GM23338 (cell line): ENCODE data around the gene COL20A1. TPM values are rescaled to one million over a fixed set of nuclear protein-coding genes. Genes with fewer than 3 reads are reported as not detected.

ENCODE experiments used
- ATAC-seq: fragments of 200-7000 bp; cut with Tn5 transposase; 3 replicates; pipeline ENCODE4 v1.9.1; 2020
- DNase-seq: peaks from one replicate; pipeline ENCODE4 v3.0.0-alpha.2; 2015; ENCODE audit warnings: low spot score
- H2AFZ ChIP-seq: fragments of 200-600 bp; sonication (generic); 2 replicates; pipeline ENCODE4 v1.8.0; 2016; ENCODE audit warnings: antibody characterized with exemption, mild to moderate bottlenecking, moderate library complexity
- H3F3A ChIP-seq: fragments of 200-600 bp; sonication (generic); replicated peaks from 2 replicates; pipeline ENCODE4 v1.8.0; 2017; ENCODE audit warnings: antibody characterized with exemption, mixed run types, low read depth
- H3K27ac ChIP-seq: fragments of 200-600 bp; sonication (generic); 2 replicates; pipeline ENCODE4 v1.6.1; 2016; ENCODE audit warnings: low read depth
- H3K27me3 ChIP-seq: fragments of 200-600 bp; sonication (generic); 2 replicates; pipeline ENCODE4 v1.8.0; 2016; ENCODE audit warnings: mild to moderate bottlenecking, mixed run types, moderate library complexity; ENCODE audit not compliant: insufficient read depth
- H3K36me3 ChIP-seq: fragments of 200-600 bp; sonication (generic); 2 replicates; pipeline ENCODE4 v1.8.0; 2016; ENCODE audit warnings: mild to moderate bottlenecking; ENCODE audit not compliant: insufficient read depth
- H3K4me1 ChIP-seq: fragments of 200-600 bp; sonication (generic); 2 replicates; pipeline ENCODE4 v1.8.0; 2016; ENCODE audit warnings: mild to moderate bottlenecking, moderate library complexity; ENCODE audit not compliant: insufficient read depth
- H3K4me2 ChIP-seq: fragments of 200-600 bp; sonication (generic); 2 replicates; pipeline ENCODE4 v1.7.1; 2017; ENCODE audit warnings: mixed run types
- H3K4me3 ChIP-seq: fragments of 200-600 bp; sonication (generic); 2 replicates; pipeline ENCODE4 v1.6.1; 2016; ENCODE audit warnings: mixed run types
- H3K79me2 ChIP-seq: fragments of 200-600 bp; sonication (generic); replicated peaks from 2 replicates; pipeline ENCODE4 v1.8.0; 2017; ENCODE audit warnings: mild to moderate bottlenecking; ENCODE audit not compliant: insufficient read depth
- H3K9me2 ChIP-seq: fragments of 200-600 bp; sonication (generic); 2 replicates; pipeline ENCODE4 v1.8.0; 2017; ENCODE audit not compliant: insufficient read depth
- H4K20me1 ChIP-seq: fragments of 200-600 bp; sonication (generic); replicated peaks from 2 replicates; pipeline ENCODE4 v1.8.0; 2017; ENCODE audit warnings: mild to moderate bottlenecking; ENCODE audit not compliant: insufficient read depth
- H3K27ac Mint-ChIP-seq: 2 replicates; pipeline ENCODE4 v1.8.0; 2020; ENCODE audit warnings: inconsistent platforms, mild to moderate bottlenecking, moderate library complexity, mixed read lengths
- H3K27me3 Mint-ChIP-seq: 3 replicates; pipeline ENCODE4 v1.8.0; 2022; ENCODE audit warnings: low read depth, mild to moderate bottlenecking, moderate library complexity, mixed read lengths, inconsistent platforms; ENCODE audit not compliant: insufficient read depth, poor library complexity
- H3K36me3 Mint-ChIP-seq: 3 replicates; pipeline ENCODE4 v1.8.0; 2021; ENCODE audit warnings: low read depth, mild to moderate bottlenecking, inconsistent platforms, moderate library complexity, mixed read lengths
- H3K4me1 Mint-ChIP-seq: 3 replicates; pipeline ENCODE4 v1.8.0; 2020; ENCODE audit warnings: mild to moderate bottlenecking, inconsistent platforms, mixed read lengths
- H3K4me3 Mint-ChIP-seq: 3 replicates; pipeline ENCODE4 v1.8.0; 2021; ENCODE audit warnings: moderate library complexity, mild to moderate bottlenecking, inconsistent platforms, mixed read lengths
- H3K9me3 Mint-ChIP-seq: 3 replicates; pipeline ENCODE4 v1.8.0; 2020; ENCODE audit warnings: moderate library complexity, mild to moderate bottlenecking, inconsistent platforms, mixed read lengths
- CREB1 ChIP-seq: fragments of 250-450 bp; sonication (Bioruptor Pico); IDR thresholded peaks from 2 replicates; pipeline ENCODE4 v1.5.0; 2020; ENCODE audit warnings: low read depth, mild to moderate bottlenecking, moderate library complexity
- ETS1 ChIP-seq: IDR thresholded peaks from 2 replicates; pipeline ENCODE4 v1.6.1; 2016; ENCODE audit warnings: antibody characterized with exemption
- EZH2 ChIP-seq: fragments of 200-600 bp; sonication (generic); IDR thresholded peaks from one replicate; pipeline ENCODE4 v1.8.0; 2017; ENCODE audit warnings: antibody characterized with exemption, mild to moderate bottlenecking, low read depth; ENCODE audit not compliant: unreplicated experiment
- EZH2phosphoT487 ChIP-seq: fragments of 200-600 bp; sonication (generic); IDR thresholded peaks from one replicate; pipeline ENCODE4 v1.8.1; 2018; ENCODE audit warnings: antibody characterized with exemption; ENCODE audit not compliant: unreplicated experiment
- JUNB ChIP-seq: IDR thresholded peaks from one replicate; pipeline ENCODE4 v1.6.1; 2016; ENCODE audit warnings: antibody characterized with exemption; ENCODE audit not compliant: unreplicated experiment
- NANOG ChIP-seq: IDR thresholded peaks from 2 replicates; pipeline ENCODE4 v1.6.1; 2016; ENCODE audit warnings: antibody characterized with exemption, borderline replicate concordance
- POLR2AphosphoS5 ChIP-seq: IDR thresholded peaks from 2 replicates; pipeline ENCODE4 v1.6.1; 2016; ENCODE audit warnings: antibody characterized with exemption, low read depth
- ZNF114 ChIP-seq: fragments of 250-450 bp; sonication (Bioruptor Pico); IDR thresholded peaks from 2 replicates; pipeline ENCODE4 v1.5.0; 2020; ENCODE audit warnings: mild to moderate bottlenecking, moderate library complexity
- ZNF331 ChIP-seq: fragments of 250-450 bp; sonication (Bioruptor Pico); IDR thresholded peaks from 2 replicates; pipeline ENCODE4 v1.5.0; 2020; ENCODE audit warnings: low read depth, mild to moderate bottlenecking, moderate library complexity
- ZNF462 ChIP-seq: fragments of 250-450 bp; sonication (Bioruptor Pico); IDR thresholded peaks from 2 replicates; pipeline ENCODE4 v1.5.0; 2020; ENCODE audit warnings: mild to moderate bottlenecking, moderate library complexity
- polyA plus RNA-seq: library from polyadenylated mRNA; unstranded; fragments of >200 nt; fragmentation: Nextera tagmentation; extraction: Ambion mirVana; gene quantifications from 2 replicates; pipeline ENCODE4 v1.2.1, GENCODE V29; 2016
- total RNA-seq: library from RNA; depleted of rRNA; stranded (reverse); fragments of >200 nt; shearing (Covaris generic); gene quantifications from 2 replicates; pipeline ENCODE4 v1.2.3, GENCODE V29; 2014

COL20A1 gene
- total and polyA plus RNA-seq, 2 experiments from 2014 or later = 0.28 to 0.79 TPM

- Histone ChIP-seq H3K27ac (no peak overlapping the region), H3K4me3 (no peak overlapping the region), H3K27me3 (no peaks in the 10 kb centered on the region), H4K20me1 (peaks cover 20% of the 10 kb centered on the region), H2AFZ (no peak overlapping the region), H3K79me2 (peaks cover 33% of the 10 kb centered on the region), H3K36me3 (peaks cover 9% of the 10 kb centered on the region; the same call in 1 of the 2 replicates), H3K9me2 (no peaks in the 10 kb centered on the region), H3F3A (0 out of 2 replicates have a peak, but pooled peaks cover 3% of the 10 kb centered on the region), H3K4me1 (0 out of 2 replicates have a peak, but pooled peaks cover 3% of the 10 kb centered on the region), H3K4me2 (no peak overlapping the region)
- ATAC-seq = no peak
- H3K27ac Mint-ChIP-seq = no peak overlapping the region
- no peak for TF ChIP-seq NANOG
- TF ChIP-seq POLR2AphosphoS5 = no peak
- no peak for TF ChIP-seq JUNB
- TF ChIP-seq ZNF331 = no peak
- no peak for TF ChIP-seq CREB1 (CRISPR knock-in tag)
- no peak for TF ChIP-seq EZH2phosphoT487
- no peak for TF ChIP-seq ZNF114 (CRISPR knock-in tag)
- no peak for TF ChIP-seq ZNF462
- TF ChIP-seq ETS1 = no peak
- TF ChIP-seq EZH2 = no peak
- no peak for DNase-seq
- H3K9me3 Mint-ChIP-seq = no peaks in the 10 kb centered on the region
- peaks cover 32% of the 10 kb centered on the region for H3K36me3 Mint-ChIP-seq
- H3K27me3 Mint-ChIP-seq = peaks cover 5% of the 10 kb centered on the region
- H3K4me1 Mint-ChIP-seq = peaks cover 3% of the 10 kb centered on the region
- H3K4me3 Mint-ChIP-seq = no peak overlapping the region
Measured at GRCh38 chr20:63278661-63279060, 14.3 kb upstream of the COL20A1 start.
